ENCODE data around the gene SSBP1. TPM values are rescaled to one million over a fixed set of nuclear protein-coding genes. Genes with fewer than 3 reads are reported as not detected.

SSBP1 gene
- total and polyA plus RNA-seq, 2 of the 4 experiments (the other 2 are of a cell fraction): 158 to 204 TPM

DNA sequence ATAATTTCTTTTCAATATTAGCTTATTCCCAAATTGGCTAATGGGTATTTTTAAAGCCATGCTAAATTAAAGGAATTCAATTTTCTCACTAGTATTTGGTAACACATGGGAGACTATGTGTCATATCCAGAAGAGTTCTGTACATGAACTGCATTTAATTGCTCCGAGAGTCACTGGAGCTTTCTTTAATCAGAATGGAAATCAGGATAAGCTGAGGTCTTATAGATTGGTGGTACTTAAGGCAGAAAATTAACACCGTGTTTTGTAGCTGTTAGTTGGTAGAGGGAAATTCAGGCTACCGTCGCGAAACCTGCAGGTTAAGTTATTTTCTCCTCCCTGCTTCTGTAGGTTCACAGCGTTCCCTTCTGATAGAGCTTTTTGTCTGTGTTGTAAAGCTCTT, 29.8 kb upstream of the SSBP1 start, which contains the start of gene WEE2:
TSS of gene WEE2 (plus strand) at position 3 of the 400 bp plus-strand sequence. CDS start 406 bp downstream, outside the sequence.
- no peak within 1 kb of the TSS for H3K4me2 ChIP-seq (ENCODE audit: low read depth, low read length)
- H3K27ac ChIP-seq (ENCODE audit: insufficient read depth, low read length): no peak within 1 kb of the TSS
- H2BK120ac ChIP-seq (ENCODE audit: low read depth, low read length): no peak within 1 kb of the TSS
- H2BK20ac ChIP-seq (ENCODE audit: low read depth, low read length): no peak within 1 kb of the TSS
- H3K9me3 ChIP-seq (ENCODE audit: control insufficient read depth, insufficient read depth, low read length): no peaks in the 10 kb centered on the region
- no peaks in the 10 kb centered on the region; the same call in 1 of the 2 replicates for H3K4me1 ChIP-seq (ENCODE audit: control insufficient read depth, insufficient read depth, low read length)
- in situ Hi-C loops (cut with MboI; ENCODE audit: low sequenced_read_pairs): no loop called here
- H2AK5ac ChIP-seq (ENCODE audit: low read depth, low read length): no peak within 1 kb of the TSS
- no peaks in the 10 kb centered on the region for H4K20me1 ChIP-seq (ENCODE audit: insufficient read depth, low read length)
- no peaks in the 10 kb centered on the region for H3K27me3 ChIP-seq (ENCODE audit: control insufficient read depth, insufficient read depth, low read length)
- no peak within 1 kb of the TSS for H3K4ac ChIP-seq (ENCODE audit: low read depth, low read length)
- H4K91ac ChIP-seq (ENCODE audit: insufficient read depth, low read depth, low read length): no peak within 1 kb of the TSS
- no peak within 1 kb of the TSS for H3K14ac ChIP-seq (replicated peaks; ENCODE audit: low read depth, low read length)
- H3K9me1 ChIP-seq (ENCODE audit: insufficient read depth, low read length): no peaks in the 10 kb centered on the region
- no peak within 1 kb of the TSS for H2AFZ ChIP-seq (replicated peaks; ENCODE audit: low read length, poor library complexity)
- no peak within 1 kb of the TSS for H3K23ac ChIP-seq (ENCODE audit: low read depth, low read length)
- dilution Hi-C loops (cut with HindIII; ENCODE audit: low sequenced_read_pairs, unreplicated experiment): no loop called here
- TF ChIP-seq CEBPB (IDR thresholded peaks at IDR 0.05; ENCODE audit: low read depth, low read length): no peak
- TF ChIP-seq CHD1 (IDR thresholded peaks at IDR 0.05; ENCODE audit: low read depth, low read length): no peak
- TF ChIP-seq, protein P1, sequence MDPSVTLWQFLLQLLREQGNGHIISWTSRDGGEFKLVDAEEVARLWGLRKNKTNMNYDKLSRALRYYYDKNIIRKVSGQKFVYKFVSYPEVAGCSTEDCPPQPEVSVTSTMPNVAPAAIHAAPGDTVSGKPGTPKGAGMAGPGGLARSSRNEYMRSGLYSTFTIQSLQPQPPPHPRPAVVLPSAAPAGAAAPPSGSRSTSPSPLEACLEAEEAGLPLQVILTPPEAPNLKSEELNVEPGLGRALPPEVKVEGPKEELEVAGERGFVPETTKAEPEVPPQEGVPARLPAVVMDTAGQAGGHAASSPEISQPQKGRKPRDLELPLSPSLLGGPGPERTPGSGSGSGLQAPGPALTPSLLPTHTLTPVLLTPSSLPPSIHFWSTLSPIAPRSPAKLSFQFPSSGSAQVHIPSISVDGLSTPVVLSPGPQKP (IDR thresholded peaks at IDR 0.05; ENCODE audit: borderline replicate concordance, low read depth, low read length): no peak
- no peak for TF ChIP-seq RFX5 (IDR thresholded peaks at IDR 0.05; ENCODE audit: low read depth, low read length)
- TF ChIP-seq FOS (IDR thresholded peaks at IDR 0.05; ENCODE audit: low read depth, low read length): no peak
- TF ChIP-seq RAD21 (IDR thresholded peaks at IDR 0.05; ENCODE audit: low read length): no peak
- H3K18ac ChIP-seq (ENCODE audit: low read depth, low read length): no peak within 1 kb of the TSS
- H4K8ac ChIP-seq (ENCODE audit: low read depth in 2 of 2, low read length in 2 of 2): no peak within 1 kb of the TSS
- H4K5ac ChIP-seq (ENCODE audit: low read depth, low read length): no peak within 1 kb of the TSS
- H3K4me3 ChIP-seq (ENCODE audit: insufficient read depth, low read depth, low read length): no peak within 1 kb of the TSS
- no peaks in the 10 kb centered on the region for H3K79me1 ChIP-seq (ENCODE audit: low read depth in 1 of 2, low read length in 2 of 2)
- H2AK9ac ChIP-seq (replicated peaks; ENCODE audit: low read depth, low read length, poor library complexity): no peak within 1 kb of the TSS
- ATAC-seq (ENCODE audit: low read depth): no peak
- H3K36me3 ChIP-seq (ENCODE audit: control insufficient read depth, insufficient read depth, low read length): no peaks in the 10 kb centered on the region
- no TSS peak for BruUV-seq (replicated peaks)
- ChIA-PET CTCF (interaction anchor here (0.9 kb wide), 1 partner anchor 17 kb away, joined by 3 read pairs; no protein-coding TSS in a partner anchor), POLR2A (ENCODE audit: unreplicated experiment) (no interaction called here)
- H2BK5ac ChIP-seq (ENCODE audit: low read depth, low read length, poor library complexity, severe bottlenecking): no peak within 1 kb of the TSS
- 100% methylated on average over 1 of the region's 6 CpGs; no CpG with 5 or more reads in 1 of the 2 experiments for WGBS, 2 experiments (ENCODE audit: extremely low coverage in 2 of 2, insufficient read length in 1 of 2)
- no peak within 1 kb of the TSS for H2BK15ac ChIP-seq (ENCODE audit: low read depth, low read length)
- H3K56ac ChIP-seq (ENCODE audit: extremely low read depth, insufficient read depth, low read length): no peak within 1 kb of the TSS
- intact Hi-C loops (cut with micrococcal nuclease): loop anchor here (2.0 kb wide), 1 partner anchor 20 kb away; no protein-coding TSS in a partner anchor
- H3K9ac ChIP-seq (ENCODE audit: low read depth, low read length): no peak within 1 kb of the TSS
- no peak for DNase-seq
